Measurements from ENCODE around the gene SPATA16. TPM values are rescaled to one million over a fixed set of nuclear protein-coding genes. Genes with fewer than 3 reads are reported as not detected.
"Not testable (repeated sequence)": the region's sequence is repeated elsewhere in the genome, so short reads cannot be mapped to it uniquely, and the experiment has no call there.

Gene SPATA16
- total RNA-seq, 1 donor from 2014 or later = not detected

- no peak for TF ChIP-seq CTCF (conservative IDR thresholded peaks at IDR 0.05)
- Mint-ChIP-seq H3K36me3 (ENCODE audit: low read depth) (peaks cover 7% of the 10 kb centered on the region), H3K4me1 (peaks cover 4% of the 10 kb centered on the region), H3K9me3 (peaks cover 7% of the 10 kb centered on the region), H3K27ac (ENCODE audit: unreplicated experiment) (no peak overlapping the region), H3K4me3 (no peak overlapping the region), H3K27me3 (ENCODE audit: low read depth) (no peaks in the 10 kb centered on the region)
- no peak for DNase-seq (ENCODE audit: low read depth, low spot score)
Observed at GRCh38 chr3:172869784-172870518, 271.1 kb downstream of the SPATA16 start.

GRCh38 chr3:172869368-172869771 lies 271.7 kb downstream of the SPATA16 start:
- no peak for DNase-seq (ENCODE audit: low read depth, low spot score)
- Mint-ChIP-seq H3K36me3 (ENCODE audit: low read depth) (peaks cover 7% of the 10 kb centered on the region), H3K27ac (ENCODE audit: unreplicated experiment) (no peak overlapping the region), H3K4me3 (no peak overlapping the region), H3K9me3 (peaks cover 7% of the 10 kb centered on the region), H3K27me3 (ENCODE audit: low read depth) (no peaks in the 10 kb centered on the region), H3K4me1 (peaks cover 4% of the 10 kb centered on the region)
- no peak for TF ChIP-seq CTCF (conservative IDR thresholded peaks at IDR 0.05)

- no peak for DNase-seq (ENCODE audit: low read depth, low spot score)
- peaks cover 4% of the 10 kb centered on the region for H3K4me1 Mint-ChIP-seq
Observed at GRCh38 chr3:172868582-172869200, 272.3 kb downstream of the SPATA16 start.

GRCh38 chr3:172866726-172867350 lies 274.2 kb downstream of the SPATA16 start:
- not testable (repeated sequence) for H3K4me3 Mint-ChIP-seq; DNase-seq (ENCODE audit: low read depth, low spot score); H3K36me3 Mint-ChIP-seq (ENCODE audit: low read depth); H3K27ac Mint-ChIP-seq (ENCODE audit: unreplicated experiment); H3K27me3 Mint-ChIP-seq (ENCODE audit: low read depth); H3K4me1 Mint-ChIP-seq
- peaks cover 15% of the 10 kb centered on the region for H3K9me3 Mint-ChIP-seq

More at GRCh38 chr3:172868582-172869200, 272.3 kb downstream of the SPATA16 start:
- H3K27me3 Mint-ChIP-seq (ENCODE audit: low read depth) = no peaks in the 10 kb centered on the region
- no peak overlapping the region for H3K4me3 Mint-ChIP-seq
- no peak for TF ChIP-seq CTCF (conservative IDR thresholded peaks at IDR 0.05)
- peaks cover 7% of the 10 kb centered on the region for H3K9me3 Mint-ChIP-seq
- no peak overlapping the region for H3K27ac Mint-ChIP-seq (ENCODE audit: unreplicated experiment)
- peaks cover 7% of the 10 kb centered on the region for H3K36me3 Mint-ChIP-seq (ENCODE audit: low read depth)

GRCh38 chr3:172859041-172859440 lies 282.0 kb downstream of the SPATA16 start:
- peaks cover 9% of the 10 kb centered on the region for H3K4me1 Mint-ChIP-seq
- no peaks in the 10 kb centered on the region for H3K27me3 Mint-ChIP-seq (ENCODE audit: low read depth)
- no peak for TF ChIP-seq CTCF (conservative IDR thresholded peaks at IDR 0.05)
- H3K4me3 Mint-ChIP-seq = no peak overlapping the region
- peaks cover 8% of the 10 kb centered on the region for H3K9me3 Mint-ChIP-seq
- no peaks in the 10 kb centered on the region for H3K36me3 Mint-ChIP-seq (ENCODE audit: low read depth)
- H3K27ac Mint-ChIP-seq (ENCODE audit: unreplicated experiment) = no peak overlapping the region
- no peak for DNase-seq (ENCODE audit: low read depth, low spot score)
